ENCODE results near the gene FAM161A.
"Not testable (repeated sequence)": the region's sequence is repeated elsewhere in the genome, so short reads cannot be mapped to it uniquely, and the experiment has no call there.

FAM161A gene

DNA sequence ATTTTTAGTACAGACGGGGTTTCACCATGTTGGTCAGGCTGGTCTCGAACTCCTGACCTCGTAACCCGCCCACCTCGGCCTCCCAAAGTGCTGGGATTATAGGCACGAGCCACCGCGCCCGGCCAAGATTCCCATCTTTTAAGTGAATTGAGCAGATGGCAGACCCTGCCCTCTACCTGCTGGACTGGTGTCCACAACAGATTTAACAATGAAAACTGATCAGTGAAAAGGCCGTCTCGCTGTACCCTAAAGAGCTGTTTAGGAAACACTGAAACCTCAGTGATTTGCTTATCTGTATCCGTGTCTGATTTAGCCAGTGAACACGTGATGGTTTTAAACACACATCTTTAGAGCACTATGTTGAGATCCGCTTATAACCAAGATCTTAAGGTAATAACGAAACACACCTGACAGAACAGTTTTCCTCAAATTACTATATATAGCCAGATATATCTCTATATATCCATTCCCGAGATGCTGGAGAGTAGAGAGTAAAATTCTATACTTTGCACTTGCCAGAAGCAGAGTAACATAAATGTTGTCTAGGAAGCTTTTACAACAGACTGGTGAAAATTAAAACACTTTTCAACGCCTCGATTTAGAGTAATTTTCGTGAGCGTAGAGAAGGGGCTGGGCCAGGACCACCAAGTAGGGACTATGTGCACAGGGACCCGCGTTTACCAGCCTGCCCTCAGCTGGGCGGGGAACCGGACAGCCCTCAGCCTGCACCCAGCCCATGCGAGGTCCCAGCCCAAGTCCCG is 594 bp downstream of the FAM161A start:
- intact Hi-C loops (cut with DNase I) = loop anchor here (5.0 to 10.0 kb wide), 3 partner anchors 88 to 318 kb away; partner anchors contain the start of gene XPO1
- peak in 2 of 10 donors; percentile 66 to 95 for DNase-seq

DNA sequence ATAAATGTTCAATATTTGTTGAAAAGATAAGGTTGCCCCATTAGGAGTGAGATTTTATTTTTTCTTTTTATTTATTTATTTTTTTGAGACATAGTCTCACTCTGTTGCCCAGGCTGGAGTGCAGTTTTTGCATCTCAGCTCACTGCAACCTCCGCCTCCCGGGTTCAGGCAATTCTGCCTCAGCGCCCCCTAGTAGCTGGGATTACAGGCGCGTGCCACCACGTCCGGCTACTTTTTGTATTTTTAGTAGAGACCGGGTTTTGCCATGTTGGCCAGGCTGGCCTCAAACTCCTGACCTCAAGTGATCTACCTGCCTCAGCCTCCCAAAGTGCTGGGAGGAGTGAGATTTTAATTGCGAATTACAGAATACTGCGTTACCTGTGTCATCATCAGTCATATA is 2.6 kb downstream of the FAM161A start:
- intact Hi-C loops (cut with DNase I) = loop anchor here (5.0 to 10.0 kb wide), 3 partner anchors 86 to 316 kb away; partner anchors contain the start of gene XPO1

GRCh38 chr2:61845320-61845719 is 8.5 kb downstream of the FAM161A start:
- intact Hi-C loops (cut with DNase I) = no loop called here
- DNase-seq = no peak

More for the DNA sequence above, 2.6 kb downstream of the FAM161A start:
- DNase-seq = not testable (repeated sequence)

DNA sequence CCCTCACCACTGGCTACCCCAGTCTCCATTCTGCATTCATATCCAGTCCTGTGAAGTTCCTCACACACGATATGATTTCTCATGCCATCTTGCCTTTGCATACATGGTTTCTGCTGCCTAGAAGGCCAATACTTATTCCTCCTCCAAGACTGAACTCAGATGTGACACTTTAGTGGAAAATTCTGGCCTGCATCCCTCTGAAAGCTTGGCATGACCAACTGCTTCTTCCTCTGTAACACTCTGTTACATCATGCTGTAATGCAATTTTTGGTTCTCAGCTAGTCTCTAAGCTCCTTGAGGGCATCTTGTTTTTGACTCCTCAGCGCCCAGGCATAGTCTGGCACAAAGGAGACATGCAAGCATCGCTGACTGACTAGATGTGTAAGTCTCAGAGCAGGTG is 12.6 kb downstream of the FAM161A start:
- intact Hi-C loops (cut with DNase I) = no loop called here
- DNase-seq = no peak

- DNase-seq = no peak
- intact Hi-C loops (cut with DNase I) = no loop called here
Measured at GRCh38 chr2:61834893-61835292, 19.0 kb downstream of the FAM161A start.

- no peak for DNase-seq
- intact Hi-C loops (cut with DNase I) = no loop called here
Measured at GRCh38 chr2:61833971-61834370, 19.9 kb downstream of the FAM161A start.

- intact Hi-C loops (cut with DNase I) = no loop called here
- DNase-seq = no peak
Measured at GRCh38 chr2:61832183-61832841, 21.5 kb downstream of the FAM161A start.

DNA sequence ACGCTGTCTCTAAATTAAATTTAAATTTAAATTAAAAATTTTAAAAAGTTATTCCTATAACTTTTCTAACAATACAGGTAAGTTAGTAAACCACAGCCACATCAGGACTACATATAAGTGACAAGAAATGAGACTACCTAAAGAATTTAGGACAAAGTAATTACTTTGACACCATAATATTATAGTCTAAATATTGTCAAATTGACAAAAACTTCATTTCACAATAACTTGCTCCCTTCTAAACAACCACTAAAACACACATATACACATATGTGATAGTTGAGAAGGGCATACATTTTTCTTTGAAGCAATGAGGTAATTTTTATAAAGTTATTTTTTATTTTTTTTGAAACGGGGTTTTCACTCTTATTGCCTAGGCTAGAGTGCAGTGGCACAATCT is 31.6 kb downstream of the FAM161A start:
- intact Hi-C loops (cut with DNase I) = no loop called here

GRCh38 chr2:61816480-61817355 is 37.1 kb downstream of the FAM161A start:
- intact Hi-C loops (cut with DNase I) = no loop called here
- DNase-seq = no peak

More for the DNA sequence above, 31.6 kb downstream of the FAM161A start:
- no peak for DNase-seq

DNA sequence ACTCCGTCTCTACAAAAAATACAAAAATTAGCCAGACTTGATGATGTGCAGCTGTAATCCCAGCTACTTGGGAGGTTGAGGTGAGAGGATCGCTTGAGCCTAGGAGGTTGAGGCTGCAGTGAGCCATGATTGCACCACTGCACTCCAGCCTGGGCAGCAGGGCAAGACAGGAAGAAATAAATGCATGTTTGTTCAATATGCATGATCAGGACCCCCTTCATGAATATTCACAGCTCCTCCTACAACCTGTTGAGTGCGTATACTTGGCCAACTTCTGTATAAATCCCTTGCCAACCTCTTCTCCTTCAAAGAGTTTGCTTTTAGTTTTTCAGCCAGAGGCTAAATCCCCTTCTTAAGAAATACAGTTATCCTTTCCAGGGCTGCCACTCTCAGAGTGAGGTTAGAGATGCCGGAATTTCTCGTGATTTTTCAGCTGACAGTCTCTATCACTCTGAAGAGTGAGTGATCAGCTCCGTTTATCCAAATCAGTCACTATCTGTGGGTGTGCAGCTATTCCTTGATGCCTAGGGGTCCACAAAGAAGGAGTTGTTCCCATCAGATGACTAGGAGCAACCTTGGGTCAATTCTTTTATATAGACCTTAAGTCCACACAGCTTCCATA is 39.2 kb downstream of the FAM161A start:
- no peak for DNase-seq
- intact Hi-C loops (cut with DNase I) = no loop called here

GRCh38 chr2:61813314-61813713 is 40.5 kb downstream of the FAM161A start:
- intact Hi-C loops (cut with DNase I); DNase-seq: not testable (repeated sequence)

DNA sequence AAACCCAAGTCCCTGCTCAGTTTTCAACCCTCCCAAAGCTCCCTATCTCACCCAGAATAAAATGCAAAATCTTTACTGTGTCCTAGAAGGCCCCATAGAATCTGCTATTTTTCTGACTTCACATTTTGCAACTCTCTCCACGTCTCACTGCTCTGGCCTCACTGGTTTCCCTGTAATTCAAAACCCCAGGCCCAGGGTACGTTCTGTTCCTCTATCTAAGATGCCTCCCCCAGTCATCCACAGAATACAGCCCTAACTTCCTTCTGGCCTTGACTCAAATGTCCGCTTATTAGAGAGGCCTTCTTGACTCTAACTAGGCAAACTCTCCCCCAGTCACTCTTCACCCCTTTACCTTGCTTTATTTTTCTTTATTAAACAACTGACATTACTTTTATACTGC is 42.0 kb downstream of the FAM161A start:
- no peak for DNase-seq
- intact Hi-C loops (cut with DNase I) = no loop called here

DNA sequence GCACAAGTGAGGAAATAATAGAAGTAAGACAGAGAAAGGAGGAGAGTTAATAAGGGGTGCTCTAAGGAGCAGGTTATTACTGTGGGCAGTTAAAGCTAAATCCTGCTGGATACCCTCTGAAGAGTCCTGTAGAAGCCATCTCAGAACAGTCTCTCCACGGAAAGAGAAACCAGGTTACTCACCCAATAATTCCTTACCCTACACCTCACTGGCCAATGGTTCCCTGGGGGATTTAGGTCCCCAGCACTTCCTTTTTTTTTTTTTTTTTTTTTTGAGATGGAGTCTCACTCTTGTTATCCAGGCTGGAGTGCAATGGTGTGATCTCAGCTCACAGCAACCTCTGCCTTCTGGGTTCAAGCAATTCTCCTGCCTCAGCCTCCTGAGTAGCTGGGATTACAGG is 43.7 kb downstream of the FAM161A start:
- DNase-seq = not testable (repeated sequence)

GRCh38 chr2:61808693-61809092 is 45.2 kb downstream of the FAM161A start:
- DNase-seq; intact Hi-C loops (cut with DNase I): not testable (repeated sequence)

More for the DNA sequence above, 43.7 kb downstream of the FAM161A start:
- intact Hi-C loops (cut with DNase I) = not testable (repeated sequence)

- intact Hi-C loops (cut with DNase I) = no loop called here
Measured at GRCh38 chr2:61807036-61807757, 46.7 kb downstream of the FAM161A start.

GRCh38 chr2:61802548-61802947 is 51.3 kb downstream of the FAM161A start:
- DNase-seq = no peak
- intact Hi-C loops (cut with DNase I) = no loop called here

More at GRCh38 chr2:61807036-61807757, 46.7 kb downstream of the FAM161A start:
- DNase-seq = no peak

DNA sequence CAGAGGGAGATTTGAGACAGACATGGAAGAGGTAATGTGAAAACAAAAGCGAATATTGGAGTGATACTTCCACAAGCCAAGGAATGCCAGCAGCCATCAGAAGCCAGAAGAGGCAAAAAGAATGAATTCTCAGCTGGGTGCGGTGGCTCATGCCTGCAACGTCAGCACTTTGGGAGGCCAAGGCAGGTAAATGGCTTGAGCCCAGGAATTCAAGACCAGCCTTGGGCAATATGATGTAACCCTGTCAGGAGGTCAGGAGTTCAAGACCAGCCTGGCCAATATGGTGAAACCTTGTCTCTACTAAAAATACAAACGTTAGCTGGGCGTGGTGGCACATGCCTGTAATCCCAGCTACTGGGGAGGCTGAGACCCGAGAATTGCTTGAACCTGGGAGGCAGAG is 54.8 kb downstream of the FAM161A start:
- intact Hi-C loops (cut with DNase I) = no loop called here
- DNase-seq = no peak

DNA sequence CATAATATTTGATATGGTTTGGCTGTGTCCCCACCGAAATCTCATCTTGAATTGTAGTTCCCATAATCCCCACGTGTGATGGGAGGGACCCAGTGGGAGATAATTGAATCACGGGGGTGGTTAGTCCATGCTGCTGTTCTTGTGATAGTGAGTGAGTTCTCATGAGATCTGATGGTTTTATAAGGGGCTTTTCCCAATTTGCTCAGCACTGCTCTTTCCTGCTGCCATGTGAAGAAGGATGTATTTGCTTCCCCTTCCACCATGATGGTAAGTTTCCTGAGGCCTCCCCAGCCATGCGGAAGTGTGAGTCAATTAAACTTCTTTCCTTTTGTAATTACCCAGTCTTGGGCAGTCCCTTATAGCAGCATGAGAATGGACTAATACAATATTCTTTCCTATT is 56.4 kb downstream of the FAM161A start:
- DNase-seq; intact Hi-C loops (cut with DNase I): not testable (repeated sequence)

DNA sequence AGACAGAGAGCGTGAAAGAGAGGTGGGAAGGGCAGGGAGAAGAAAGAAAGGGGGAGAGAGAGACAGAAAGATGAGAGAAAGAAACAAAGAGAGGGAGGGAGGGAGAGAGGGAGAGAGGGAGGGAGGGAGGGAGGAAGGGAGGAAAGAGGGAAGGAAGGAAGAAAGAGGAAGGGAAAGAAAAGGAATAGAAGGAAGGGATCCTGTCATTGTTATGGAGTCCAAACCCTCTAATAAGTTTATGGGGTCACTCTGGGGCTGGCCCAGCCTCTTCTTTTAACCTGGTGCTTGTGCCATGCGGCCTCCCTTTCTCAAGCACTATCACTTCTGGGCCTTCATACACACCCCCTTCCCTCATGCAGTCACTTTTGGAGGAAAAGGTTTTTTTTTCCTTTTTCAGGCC is 58.5 kb downstream of the FAM161A start:
- intact Hi-C loops (cut with DNase I) = no loop called here

DNA sequence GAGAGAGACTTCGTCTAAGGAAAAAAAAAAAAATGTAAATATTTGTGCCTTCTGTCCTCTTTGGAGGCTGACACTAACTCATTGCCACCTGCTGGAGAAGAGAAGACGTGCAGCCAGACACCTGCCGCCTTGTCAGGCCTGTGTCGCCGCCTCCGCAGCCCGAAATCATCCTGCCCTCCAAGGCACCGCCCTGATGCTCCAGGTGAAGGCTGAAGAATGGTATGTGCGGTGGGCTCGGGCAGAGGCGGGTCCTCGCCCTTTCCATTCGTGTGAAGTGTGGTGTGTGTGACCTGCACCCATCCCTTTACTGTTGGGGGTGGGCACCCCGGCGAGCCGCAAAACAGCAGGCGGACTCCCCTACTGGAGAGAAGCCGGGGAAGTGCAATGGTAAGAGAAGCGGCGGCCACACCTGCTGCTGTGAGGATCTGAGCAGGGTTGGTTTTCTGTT is 60.4 kb downstream of the FAM161A start:
- peak; percentile 14 to 87 (median 54) for DNase-seq
- intact Hi-C loops (cut with DNase I) = no loop called here

More for the DNA sequence above, 58.5 kb downstream of the FAM161A start:
- no peak for DNase-seq

All from posterior cingulate gyrus (tissue), 11 donors.